LNCaP clone FGC (cell line): Measurements from ENCODE around the gene PRKN.

Experiments
- DNase-seq: peaks from one replicate; pipeline ENCODE4 v3.0.0-alpha.2; 2011; ENCODE audit warnings: low read depth
- H3K4me3 ChIP-seq: 2 replicates; pipeline ENCODE4 v1.5.1; 2011; ENCODE audit warnings: mild to moderate bottlenecking, low read depth, low read length, control low read depth
- CTCF ChIP-seq: IDR thresholded peaks from 2 replicates; pipeline ENCODE4 v1.5.1; 2012; ENCODE audit warnings: mild to moderate bottlenecking; ENCODE audit not compliant: control insufficient read depth, insufficient read depth; ENCODE audit errors: extremely low read depth

Gene PRKN

GRCh38 chr6:162443101-162443500 lies 284.5 kb downstream of the PRKN start:
- DNase-seq: peak; percentile 36
- H3K4me3 ChIP-seq: no peak overlapping the region
- TF ChIP-seq CTCF: no peak

DNA sequence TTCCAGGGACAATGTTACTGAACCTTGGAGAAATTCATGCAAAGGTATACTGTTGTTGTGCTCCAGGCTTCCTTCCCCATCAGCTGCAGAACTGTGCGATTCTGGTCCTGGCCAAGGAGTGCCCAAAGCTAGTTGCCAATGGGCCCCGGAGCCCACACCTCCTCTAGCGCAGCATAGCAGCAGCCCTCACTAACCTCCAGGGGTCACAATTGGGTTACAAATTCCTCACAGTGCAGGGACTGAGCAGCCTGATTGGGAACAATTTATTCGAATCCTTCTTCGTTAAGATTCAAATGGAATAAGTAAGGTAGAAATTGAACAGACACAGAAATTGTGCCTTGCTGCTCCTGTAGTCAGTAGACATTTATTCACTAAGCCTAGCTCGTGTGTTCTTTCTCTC lies 284.9 kb downstream of the PRKN start:
- DNase-seq: peak; percentile 10
- peak; percentile 70 for TF ChIP-seq CTCF
- no peak overlapping the region for H3K4me3 ChIP-seq

DNA sequence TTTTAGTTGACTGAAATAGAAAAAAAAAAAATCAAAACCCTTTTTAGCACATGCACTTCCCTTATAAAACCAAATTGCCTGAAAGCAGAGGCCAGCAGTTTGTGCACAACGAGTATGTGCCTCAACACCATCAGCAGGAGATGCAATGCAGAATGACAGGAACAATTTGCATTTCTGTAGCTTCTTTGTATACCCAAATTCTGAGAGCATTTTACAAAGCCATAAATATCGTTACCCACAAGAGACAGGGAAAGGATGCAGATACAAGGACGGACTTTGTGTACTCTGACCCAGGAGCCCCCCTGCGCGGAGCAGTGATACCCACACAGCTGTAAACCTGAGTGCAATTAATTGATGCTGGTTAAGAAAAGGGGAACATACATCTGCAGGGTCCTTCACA lies 285.6 kb downstream of the PRKN start:
- no peak for DNase-seq
- TF ChIP-seq CTCF: no peak

DNA sequence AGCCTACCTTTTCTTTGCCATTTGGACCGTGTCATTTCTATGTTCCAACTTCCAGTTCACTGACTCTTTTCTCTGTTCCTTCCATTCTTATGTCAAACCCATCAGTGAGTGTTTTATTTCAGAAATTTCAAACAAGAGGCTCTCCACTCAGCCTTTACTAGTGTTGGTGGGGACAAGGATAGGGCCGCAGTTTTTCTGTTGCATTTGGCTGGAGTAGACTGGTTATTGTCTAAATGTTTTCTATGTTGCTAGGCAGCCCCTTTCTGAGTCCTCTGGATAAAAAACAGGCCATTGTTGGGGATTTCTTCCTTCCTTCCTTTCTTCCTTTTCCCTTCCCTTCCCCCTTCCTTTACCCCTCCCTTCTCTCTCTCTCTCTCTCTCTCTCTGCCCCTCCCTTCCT lies 288.6 kb downstream of the PRKN start:
- no peak for DNase-seq
- no peak overlapping the region for H3K4me3 ChIP-seq
- TF ChIP-seq CTCF: no peak

More for the DNA sequence above, 285.6 kb downstream of the PRKN start:
- H3K4me3 ChIP-seq: no peak overlapping the region

GRCh38 chr6:162435071-162435470 lies 292.5 kb downstream of the PRKN start:
- H3K4me3 ChIP-seq: no peak overlapping the region
- no peak for TF ChIP-seq CTCF
- DNase-seq: no peak

- no peak for TF ChIP-seq CTCF
- DNase-seq: no peak
- H3K4me3 ChIP-seq: no peak overlapping the region
Measured at GRCh38 chr6:162421004-162421403, 306.6 kb downstream of the PRKN start.

GRCh38 chr6:162416831-162417537 lies 310.6 kb downstream of the PRKN start:
- no peak for DNase-seq
- H3K4me3 ChIP-seq: no peak overlapping the region
- no peak for TF ChIP-seq CTCF
